Measurements from ENCODE around the gene LDHAL6A. TPM values are rescaled to one million over a fixed set of nuclear protein-coding genes. Genes with fewer than 3 reads are reported as not detected.

The LDHAL6A gene
- total RNA-seq, 1 donor from 2014 or later = not detected

- no peak overlapping the region for H3K4me3 Mint-ChIP-seq (ENCODE audit: unreplicated experiment)
- H3K4me1 Mint-ChIP-seq (ENCODE audit: unreplicated experiment) = peaks cover 20% of the 10 kb centered on the region
- DNase-seq (ENCODE audit: low spot score) = no peak
- peaks cover 11% of the 10 kb centered on the region for H3K27me3 Mint-ChIP-seq (ENCODE audit: unreplicated experiment)
- H3K36me3 Mint-ChIP-seq (ENCODE audit: low read depth, unreplicated experiment) = peaks cover 14% of the 10 kb centered on the region
- no peak overlapping the region for H3K27ac Mint-ChIP-seq (ENCODE audit: unreplicated experiment)
- H3K9me3 Mint-ChIP-seq (ENCODE audit: unreplicated experiment) = no peaks in the 10 kb centered on the region
- TF ChIP-seq CTCF (IDR thresholded peaks at IDR 0.05; ENCODE audit: unreplicated experiment) = no peak
These were observed 68.6 kb downstream of the LDHAL6A start for GRCh38 chr11:18524248-18524647.

GRCh38 chr11:18526130-18526520 lies 70.5 kb downstream of the LDHAL6A start:
- no peak for TF ChIP-seq CTCF (IDR thresholded peaks at IDR 0.05; ENCODE audit: unreplicated experiment)
- Mint-ChIP-seq H3K4me1 (ENCODE audit: unreplicated experiment) (peaks cover 20% of the 10 kb centered on the region), H3K27ac (ENCODE audit: unreplicated experiment) (peak overlapping the region; percentile 100), H3K27me3 (ENCODE audit: unreplicated experiment) (peaks cover 14% of the 10 kb centered on the region), H3K4me3 (ENCODE audit: unreplicated experiment) (peak overlapping the region; percentile 99), H3K36me3 (ENCODE audit: low read depth, unreplicated experiment) (peaks cover 14% of the 10 kb centered on the region), H3K9me3 (ENCODE audit: unreplicated experiment) (no peaks in the 10 kb centered on the region)
- no peak for DNase-seq (ENCODE audit: low spot score)

GRCh38 chr11:18526521-18527296 lies 71.1 kb downstream of the LDHAL6A start, which contains the start of gene TSG101:
TSS of gene TSG101 (minus strand) at chr11:18526942. CDS start at chr11:18526816, 126 bp downstream.
- peak; percentile 96 for DNase-seq (ENCODE audit: low spot score)
- Mint-ChIP-seq H3K4me3 (ENCODE audit: unreplicated experiment) (peak within 1 kb of the TSS; percentile 99), H3K27me3 (ENCODE audit: unreplicated experiment) (peaks cover 14% of the 10 kb centered on the region), H3K36me3 (ENCODE audit: low read depth, unreplicated experiment) (peaks cover 14% of the 10 kb centered on the region), H3K4me1 (ENCODE audit: unreplicated experiment) (peaks cover 20% of the 10 kb centered on the region), H3K9me3 (ENCODE audit: unreplicated experiment) (no peaks in the 10 kb centered on the region), H3K27ac (ENCODE audit: unreplicated experiment) (peak within 1 kb of the TSS; percentile 100)
- no peak for TF ChIP-seq CTCF (IDR thresholded peaks at IDR 0.05; ENCODE audit: unreplicated experiment)

GRCh38 chr11:18527512-18527911 lies 71.9 kb downstream of the LDHAL6A start:
- Mint-ChIP-seq H3K4me3 (ENCODE audit: unreplicated experiment) (peak overlapping the region; percentile 99), H3K27me3 (ENCODE audit: unreplicated experiment) (peaks cover 14% of the 10 kb centered on the region), H3K4me1 (ENCODE audit: unreplicated experiment) (peaks cover 20% of the 10 kb centered on the region), H3K36me3 (ENCODE audit: low read depth, unreplicated experiment) (peaks cover 7% of the 10 kb centered on the region), H3K9me3 (ENCODE audit: unreplicated experiment) (no peaks in the 10 kb centered on the region), H3K27ac (ENCODE audit: unreplicated experiment) (peak overlapping the region; percentile 100)
- TF ChIP-seq CTCF (IDR thresholded peaks at IDR 0.05; ENCODE audit: unreplicated experiment) = no peak
- DNase-seq (ENCODE audit: low spot score) = no peak

Other genes with a start within 250 kb of the LDHAL6A start
- gene SAA4, start 219.1 kb upstream of the LDHAL6A start, total RNA-seq (ENCODE audit: unreplicated experiment) = not detected
- gene SAA2, start 207.2 kb upstream of the LDHAL6A start, total RNA-seq (ENCODE audit: unreplicated experiment) = not detected
- not detected for gene SAA1, start 189.6 kb upstream of the LDHAL6A start, total RNA-seq (ENCODE audit: unreplicated experiment)
- gene HPS5, start 133.7 kb upstream of the LDHAL6A start, total RNA-seq (ENCODE audit: unreplicated experiment) = 14.7 TPM
- 35.9 TPM for gene GTF2H1, start 133.3 kb upstream of the LDHAL6A start, total RNA-seq (ENCODE audit: unreplicated experiment)
- gene LDHA, start 61.3 kb upstream of the LDHAL6A start, total RNA-seq (ENCODE audit: unreplicated experiment) = 74.0 TPM
- not detected for gene LDHC, start 43.5 kb upstream of the LDHAL6A start, total RNA-seq (ENCODE audit: unreplicated experiment)
- 47.4 TPM for gene TSG101, start 71.1 kb downstream of the LDHAL6A start, total RNA-seq (ENCODE audit: unreplicated experiment)
- 13.2 TPM for gene UEVLD, start 132.9 kb downstream of the LDHAL6A start, total RNA-seq (ENCODE audit: unreplicated experiment)
- 2.8 TPM for gene MISFA, start 143.9 kb downstream of the LDHAL6A start, total RNA-seq (ENCODE audit: unreplicated experiment)
- gene SPTY2D1, start 178.5 kb downstream of the LDHAL6A start, total RNA-seq (ENCODE audit: unreplicated experiment) = 19.9 TPM
- gene TMEM86A, start 242.9 kb downstream of the LDHAL6A start, total RNA-seq (ENCODE audit: unreplicated experiment) = 3.9 TPM